ENCODE measurements around the gene BMP5.

- no peak for TF ChIP-seq EZH2 (IDR thresholded peaks at IDR 0.05)
- TF ChIP-seq POLR2AphosphoS5 (IDR thresholded peaks at IDR 0.05; ENCODE audit: borderline replicate concordance, low read depth, low read length) = no peak
- no peak for TF ChIP-seq FOXP2 (optimal IDR thresholded peaks at IDR 0.05; ENCODE audit: control extremely low read depth, extremely low read length, insufficient read depth)
These were observed 38.1 kb upstream of the BMP5 start for GRCh38 chr6:55913228-55914195.
